PC-3 (cell line): ENCODE data around the gene MARCHF5. TPM values are rescaled to one million over a fixed set of nuclear protein-coding genes. Genes with fewer than 3 reads are reported as not detected.
"Not testable (repeated sequence)": the region's sequence is repeated elsewhere in the genome, so short reads cannot be mapped to it uniquely, and the experiment has no call there.

Experiments
- ATAC-seq: fragments of 200-7000 bp; cut with Tn5 transposase; 2 replicates; pipeline ENCODE4 v1.9.1; 2020; ENCODE audit warnings: mild to moderate bottlenecking, moderate library complexity
- BruUV-seq: library from RNA; stranded (reverse); fragments of 400-500 nt; replicated peaks from 2 replicates; lab custom pipeline; 2021; lab: Mats Ljungman, UMichigan
- CTCF ChIA-PET: fragments of 300-600 bp; sonication (Branson Sonifier 250); formaldehyde crosslinking; loops from one replicate; lab custom pipeline; 2022; ENCODE audit warnings: antibody characterized with exemption; lab: Charles Lee
- POLR2A ChIA-PET: fragments of 300-600 bp; sonication (Branson Sonifier 250); formaldehyde crosslinking; loops from one replicate; lab custom pipeline; 2022; ENCODE audit warnings: antibody characterized with exemption; ENCODE audit not compliant: unreplicated experiment; lab: Charles Lee
- DNase-seq: peaks from one replicate; pipeline ENCODE4 v3.0.0-alpha.2; 2015
- H2AFZ ChIP-seq: fragments of 300-600 bp; sonication (generic); 2 replicates; pipeline ENCODE4 v1.6.0; 2016; ENCODE audit warnings: antibody characterized with exemption, low read length
- H3F3A ChIP-seq: fragments of 300-600 bp; sonication (generic); one replicate; pipeline ENCODE4 v1.6.0; 2017; ENCODE audit warnings: antibody characterized with exemption, low read length, control low read depth, mild to moderate bottlenecking; ENCODE audit not compliant: unreplicated experiment
- H3K27ac ChIP-seq: fragments of 300-600 bp; sonication (generic); 2 replicates; pipeline ENCODE4 v1.5.1; 2016; ENCODE audit warnings: mild to moderate bottlenecking, low read length
- H3K27me3 ChIP-seq: fragments of 300-600 bp; sonication (generic); 2 replicates; pipeline ENCODE4 v1.6.1; 2016; ENCODE audit warnings: low read length, mixed read lengths
- H3K36me3 ChIP-seq: fragments of 300-600 bp; sonication (generic); 2 replicates; pipeline ENCODE4 v1.6.1; 2016; ENCODE audit warnings: low read depth, mixed run types, low read length, mixed read lengths
- H3K4me1 ChIP-seq: fragments of 300-600 bp; sonication (generic); 2 replicates; pipeline ENCODE4 v1.5.1; 2016; ENCODE audit warnings: low read length; ENCODE audit not compliant: insufficient read depth
- H3K4me2 ChIP-seq: fragments of 300-600 bp; sonication (generic); 2 replicates; pipeline ENCODE4 v1.6.0; 2016; ENCODE audit warnings: low read length
- H3K4me3 ChIP-seq: fragments of 300-600 bp; sonication (generic); 2 replicates; pipeline ENCODE4 v1.5.1; 2016; ENCODE audit warnings: mild to moderate bottlenecking, low read length, mixed read lengths
- H3K79me2 ChIP-seq: fragments of 300-600 bp; sonication (generic); 2 replicates; pipeline ENCODE4 v1.6.1; 2017; ENCODE audit warnings: low read length, mixed read lengths
- H3K9ac ChIP-seq: fragments of 300-600 bp; sonication (generic); 2 replicates; pipeline ENCODE4 v1.6.0; 2016; ENCODE audit warnings: mild to moderate bottlenecking, low read length
- H3K9me2 ChIP-seq: fragments of 300-600 bp; sonication (generic); replicated peaks from 2 replicates; pipeline ENCODE4 v1.6.1; 2016; ENCODE audit warnings: mixed run types, low read length, mixed read lengths
- H3K9me3 ChIP-seq: fragments of 300-600 bp; sonication (generic); 2 replicates; pipeline ENCODE4 v1.6.1; 2016; ENCODE audit warnings: low read length, mixed read lengths
- H4K20me1 ChIP-seq: fragments of 300-600 bp; sonication (generic); 2 replicates; pipeline ENCODE4 v1.6.1; 2016; ENCODE audit warnings: low read length, mixed read lengths
- CTCF ChIP-seq: fragments of 300-600 bp; sonication (generic); conservative IDR thresholded peaks from 2 replicates; pipeline ENCODE4 v1.5.1; 2017; ENCODE audit warnings: antibody characterized with exemption, low read depth, mild to moderate bottlenecking, low read length
- EZH2 ChIP-seq: fragments of 300-600 bp; sonication (generic); IDR thresholded peaks from one replicate; pipeline ENCODE4 v1.6.1; 2017; ENCODE audit warnings: antibody characterized with exemption, mild to moderate bottlenecking, low read length; ENCODE audit not compliant: unreplicated experiment
- EZH2phosphoT487 ChIP-seq: fragments of 300-600 bp; sonication (generic); IDR thresholded peaks from 2 replicates; pipeline ENCODE4 v1.6.1; 2018; ENCODE audit warnings: mild to moderate bottlenecking, antibody characterized with exemption, low read length, borderline replicate concordance
- intact Hi-C: fragments of 100-400 bp; cut with micrococcal nuclease; formaldehyde crosslinking; loops from 2 replicates; pipeline ENCODE4 v1.9.0; 2023
- total RNA-seq: library from RNA; depleted of rRNA; stranded (reverse); fragments of >200 nt; gene quantifications from 2 replicates; pipeline ENCODE4 v1.2.3, GENCODE V29; 2014

Gene MARCHF5
- total RNA-seq, 1 experiment from 2014 or later: 7.4 TPM

GRCh38 chr10:92328993-92329392 lies 38.0 kb downstream of the MARCHF5 start:
- BruUV-seq: no TSS peak
- DNase-seq (peak; percentile 77), ATAC-seq (peak; percentile 51; the same call in 1 of the 2 replicates)
- peak overlapping the region; percentile 44; the same call in 1 of the 2 replicates for H3K9ac ChIP-seq
- peaks cover 33% of the 10 kb centered on the region for H3K4me1 ChIP-seq
- POLR2A ChIA-PET: no interaction called here
- no peaks in the 10 kb centered on the region for H3K27me3 ChIP-seq
- CTCF ChIA-PET: no interaction called here
- peaks cover 7% of the 10 kb centered on the region for H3F3A ChIP-seq
- H3K9me3 ChIP-seq: no peaks in the 10 kb centered on the region
- peak overlapping the region; percentile 47 for H3K4me2 ChIP-seq
- TF ChIP-seq CTCF (no peak), EZH2phosphoT487 (no peak), EZH2 (no peak)
- H3K27ac ChIP-seq: peak overlapping the region; percentile 89
- H2AFZ ChIP-seq: no peak overlapping the region
- H3K9me2 ChIP-seq: no peaks in the 10 kb centered on the region
- no peaks in the 10 kb centered on the region for H3K36me3 ChIP-seq
- intact Hi-C loops: no loop called here
- no peaks in the 10 kb centered on the region; the same call in 1 of the 2 replicates for H4K20me1 ChIP-seq
- peaks cover 70% of the 10 kb centered on the region for H3K79me2 ChIP-seq
- peak overlapping the region; percentile 44; the same call in 1 of the 2 replicates for H3K4me3 ChIP-seq

- POLR2A ChIA-PET, BruUV-seq, H3K36me3 ChIP-seq, H3F3A ChIP-seq, H3K9me2 ChIP-seq, H3K9me3 ChIP-seq, intact Hi-C loops, H2AFZ ChIP-seq, H3K27me3 ChIP-seq, H4K20me1 ChIP-seq, CTCF ChIA-PET: not testable (repeated sequence)
- Histone ChIP-seq H3K27ac (peak overlapping the region; percentile 89), H3K4me1 (peaks cover 33% of the 10 kb centered on the region), H3K4me3 (peak overlapping the region; percentile 38; the same call in 1 of the 2 replicates), H3K79me2 (peaks cover 69% of the 10 kb centered on the region), H3K9ac (0 out of 2 replicates have a peak overlapping the region, but pooled peaks have one; percentile 44), H3K4me2 (peak overlapping the region; percentile 67)
- DNase-seq (peak; percentile 70), ATAC-seq (peak; percentile 57; the same call in 1 of the 2 replicates)
Observed at GRCh38 chr10:92329927-92330326, 39.0 kb downstream of the MARCHF5 start.

- Histone ChIP-seq H3K36me3 (peaks cover 6% of the 10 kb centered on the region; the same call in 1 of the 2 replicates), H3K4me3 (no peak overlapping the region), H3K27me3 (no peaks in the 10 kb centered on the region), H3K9me3 (no peaks in the 10 kb centered on the region), H3K9me2 (no peaks in the 10 kb centered on the region), H3F3A (no peaks in the 10 kb centered on the region), H4K20me1 (no peaks in the 10 kb centered on the region), H3K27ac (peak overlapping the region; percentile 59), H2AFZ (no peak overlapping the region), H3K4me2 (peak overlapping the region; percentile 52), H3K9ac (no peak overlapping the region), H3K4me1 (peaks cover 22% of the 10 kb centered on the region), H3K79me2 (0 out of 2 replicates have a peak, but pooled peaks cover 11% of the 10 kb centered on the region)
- POLR2A ChIA-PET: no interaction called here
- peak; percentile 90 for ATAC-seq
- DNase-seq: peak; percentile 73
- BruUV-seq: no TSS peak
- intact Hi-C loops: loop anchor here (5.0 kb wide), 1 partner anchor 50 kb away; the partner anchor contains the start of genes CPEB3 and MARCHF5
- CTCF ChIA-PET: no interaction called here
- no peak for TF ChIP-seq CTCF
- TF ChIP-seq EZH2: no peak
- TF ChIP-seq EZH2phosphoT487: no peak
Observed at GRCh38 chr10:92342796-92343195, 51.8 kb downstream of the MARCHF5 start.

GRCh38 chr10:92345575-92345974 lies 54.6 kb downstream of the MARCHF5 start:
- H3K27me3 ChIP-seq, H3K9ac ChIP-seq, H3K27ac ChIP-seq, H2AFZ ChIP-seq, intact Hi-C loops, POLR2A ChIA-PET, H3K9me2 ChIP-seq, H4K20me1 ChIP-seq, H3K4me2 ChIP-seq, DNase-seq, H3K79me2 ChIP-seq, H3K4me3 ChIP-seq, ATAC-seq, H3F3A ChIP-seq, CTCF ChIA-PET, H3K9me3 ChIP-seq, BruUV-seq: not testable (repeated sequence)
- Histone ChIP-seq H3K4me1 (peaks cover 22% of the 10 kb centered on the region), H3K36me3 (peaks cover 23% of the 10 kb centered on the region)

- H3K27ac ChIP-seq, H3K27me3 ChIP-seq, intact Hi-C loops, H3F3A ChIP-seq, CTCF ChIA-PET, DNase-seq, H2AFZ ChIP-seq, ATAC-seq, H3K9ac ChIP-seq, H3K9me3 ChIP-seq, H3K79me2 ChIP-seq, H3K9me2 ChIP-seq, BruUV-seq, H3K4me2 ChIP-seq, H3K4me3 ChIP-seq, POLR2A ChIA-PET, H4K20me1 ChIP-seq: not testable (repeated sequence)
- Histone ChIP-seq H3K4me1 (peaks cover 15% of the 10 kb centered on the region), H3K36me3 (peaks cover 23% of the 10 kb centered on the region)
Observed at GRCh38 chr10:92347035-92347676, 56.2 kb downstream of the MARCHF5 start.
